Neural progenitor cell (in vitro differentiated cells): ENCODE measurements around the gene AGBL2. TPM values are rescaled to one million over a fixed set of nuclear protein-coding genes. Genes with fewer than 3 reads are reported as not detected.

Experiments used
- DNase-seq: peaks from one replicate; pipeline ENCODE4 v3.0.0-alpha.2; 2016; ENCODE audit warnings: low spot score
- H2AFZ ChIP-seq: fragments of 200-600 bp; sonication (generic); replicated peaks from 2 replicates; pipeline ENCODE4 v1.6.1; 2016; ENCODE audit warnings: antibody characterized with exemption
- H3F3A ChIP-seq: fragments of 200-600 bp; sonication (generic); 2 replicates; pipeline ENCODE4 v1.6.1; 2016; ENCODE audit warnings: antibody characterized with exemption, low read depth
- H3K27ac ChIP-seq: fragments of 200-600 bp; sonication (generic); 2 replicates; pipeline ENCODE4 v1.5.1; 2016; ENCODE audit warnings: mild to moderate bottlenecking
- H3K27me3 ChIP-seq: fragments of 200-600 bp; sonication (generic); 2 replicates; pipeline ENCODE4 v1.6.1; 2016; ENCODE audit warnings: mild to moderate bottlenecking, moderate library complexity
- H3K36me3 ChIP-seq: fragments of 200-600 bp; sonication (generic); 2 replicates; pipeline ENCODE4 v1.5.1; 2016
- H3K4me1 ChIP-seq: fragments of 200-600 bp; sonication (generic); 2 replicates; pipeline ENCODE4 v1.6.1; 2016; ENCODE audit warnings: mixed run types
- H3K4me2 ChIP-seq: fragments of 200-600 bp; sonication (generic); 2 replicates; pipeline ENCODE4 v1.6.1; 2016
- H3K4me3 ChIP-seq: fragments of 200-600 bp; sonication (generic); 2 replicates; pipeline ENCODE4 v1.5.1; 2016
- H3K79me2 ChIP-seq: fragments of 200-600 bp; sonication (generic); 2 replicates; pipeline ENCODE4 v1.6.1; 2016; ENCODE audit warnings: low read depth
- H3K9ac ChIP-seq: fragments of 200-600 bp; sonication (generic); 2 replicates; pipeline ENCODE4 v1.6.1; 2016
- H3K9me3 ChIP-seq: fragments of 200-600 bp; sonication (generic); 2 replicates; pipeline ENCODE4 v1.5.1; 2016; ENCODE audit warnings: low read depth
- H4K20me1 ChIP-seq: fragments of 200-600 bp; sonication (generic); 2 replicates; pipeline ENCODE4 v1.6.1; 2016; ENCODE audit warnings: low read depth
- H3K27ac Mint-ChIP-seq: 3 replicates; pipeline ENCODE4 v1.8.0; 2021; ENCODE audit warnings: mixed read lengths
- H3K27me3 Mint-ChIP-seq: 2 replicates; pipeline ENCODE4 v1.8.0; 2022; ENCODE audit warnings: low read depth, mild to moderate bottlenecking, inconsistent platforms, moderate library complexity, mixed read lengths; ENCODE audit not compliant: insufficient read depth
- H3K36me3 Mint-ChIP-seq: 3 replicates; pipeline ENCODE4 v1.8.0; 2021; ENCODE audit warnings: mixed read lengths
- H3K4me1 Mint-ChIP-seq: 3 replicates; pipeline ENCODE4 v1.8.0; 2021; ENCODE audit warnings: mixed read lengths
- H3K4me3 Mint-ChIP-seq: 3 replicates; pipeline ENCODE4 v1.8.0; 2021; ENCODE audit warnings: mild to moderate bottlenecking, moderate library complexity, mixed read lengths
- H3K9me3 Mint-ChIP-seq: 3 replicates; pipeline ENCODE4 v1.8.0; 2020; ENCODE audit warnings: mixed read lengths
- EZH2 ChIP-seq: fragments of 200-600 bp; sonication (generic); IDR thresholded peaks from 2 replicates; pipeline ENCODE4 v1.6.1; 2017; ENCODE audit warnings: antibody characterized with exemption, mild to moderate bottlenecking, moderate library complexity
- EZH2phosphoT487 ChIP-seq: fragments of 200-600 bp; sonication (generic); IDR thresholded peaks from 2 replicates; pipeline ENCODE4 v1.6.1; 2017; ENCODE audit warnings: antibody characterized with exemption
- total RNA-seq: library from RNA; depleted of rRNA; stranded (reverse); fragments of >200 nt; gene quantifications from 2 replicates; pipeline ENCODE4 v1.2.3, GENCODE V29; 2015; ENCODE audit warnings: low replicate concordance
- TF ChIP-seq, protein P1 (sequence below): fragments of 200-600 bp; sonication (generic); IDR thresholded peaks from 2 replicates; pipeline ENCODE4 v1.5.1; 2017; ENCODE audit warnings: antibody characterized with exemption, mild to moderate bottlenecking

Gene AGBL2
- total RNA-seq, 1 donor from 2014 or later = 2.5 TPM

DNA sequence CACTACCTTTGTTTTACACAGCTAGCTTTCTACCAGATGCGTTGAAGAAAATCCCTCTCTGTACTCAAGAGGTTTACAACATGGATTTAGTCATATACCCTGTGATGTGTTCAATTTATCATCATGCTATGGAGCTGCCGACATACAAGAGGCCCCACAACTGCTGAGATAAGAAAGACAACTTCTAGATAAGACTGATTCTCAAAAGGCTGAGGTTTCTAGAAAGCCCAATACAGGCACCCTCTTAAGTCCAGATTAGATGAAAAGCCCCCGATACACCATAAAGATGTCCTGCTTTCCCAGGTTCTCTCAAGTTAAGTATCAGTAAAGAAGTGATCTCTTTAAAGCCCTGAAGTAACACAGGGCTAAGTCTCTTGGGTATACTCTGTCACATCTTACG, 87.1 kb downstream of the AGBL2 start:
- Histone ChIP-seq H3K27ac (no peak overlapping the region), H4K20me1 (no peaks in the 10 kb centered on the region), H3K27me3 (no peaks in the 10 kb centered on the region), H3K9ac (no peak overlapping the region), H3K36me3 (peaks cover 14% of the 10 kb centered on the region), H2AFZ (no peak overlapping the region), H3K79me2 (no peaks in the 10 kb centered on the region), H3K9me3 (no peaks in the 10 kb centered on the region), H3K4me1 (no peaks in the 10 kb centered on the region), H3F3A (no peaks in the 10 kb centered on the region), H3K4me3 (no peak overlapping the region), H3K4me2 (no peak overlapping the region)
- Mint-ChIP-seq H3K4me1 (no peaks in the 10 kb centered on the region), H3K27ac (no peak overlapping the region), H3K36me3 (peaks cover 25% of the 10 kb centered on the region), H3K4me3 (no peak overlapping the region), H3K27me3 (no peaks in the 10 kb centered on the region), H3K9me3 (no peaks in the 10 kb centered on the region)
- no peak for DNase-seq
- no peak for TF ChIP-seq EZH2phosphoT487
- no peak for TF ChIP-seq EZH2
- TF ChIP-seq, protein P1, sequence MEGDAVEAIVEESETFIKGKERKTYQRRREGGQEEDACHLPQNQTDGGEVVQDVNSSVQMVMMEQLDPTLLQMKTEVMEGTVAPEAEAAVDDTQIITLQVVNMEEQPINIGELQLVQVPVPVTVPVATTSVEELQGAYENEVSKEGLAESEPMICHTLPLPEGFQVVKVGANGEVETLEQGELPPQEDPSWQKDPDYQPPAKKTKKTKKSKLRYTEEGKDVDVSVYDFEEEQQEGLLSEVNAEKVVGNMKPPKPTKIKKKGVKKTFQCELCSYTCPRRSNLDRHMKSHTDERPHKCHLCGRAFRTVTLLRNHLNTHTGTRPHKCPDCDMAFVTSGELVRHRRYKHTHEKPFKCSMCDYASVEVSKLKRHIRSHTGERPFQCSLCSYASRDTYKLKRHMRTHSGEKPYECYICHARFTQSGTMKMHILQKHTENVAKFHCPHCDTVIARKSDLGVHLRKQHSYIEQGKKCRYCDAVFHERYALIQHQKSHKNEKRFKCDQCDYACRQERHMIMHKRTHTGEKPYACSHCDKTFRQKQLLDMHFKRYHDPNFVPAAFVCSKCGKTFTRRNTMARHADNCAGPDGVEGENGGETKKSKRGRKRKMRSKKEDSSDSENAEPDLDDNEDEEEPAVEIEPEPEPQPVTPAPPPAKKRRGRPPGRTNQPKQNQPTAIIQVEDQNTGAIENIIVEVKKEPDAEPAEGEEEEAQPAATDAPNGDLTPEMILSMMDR = no peak

DNA sequence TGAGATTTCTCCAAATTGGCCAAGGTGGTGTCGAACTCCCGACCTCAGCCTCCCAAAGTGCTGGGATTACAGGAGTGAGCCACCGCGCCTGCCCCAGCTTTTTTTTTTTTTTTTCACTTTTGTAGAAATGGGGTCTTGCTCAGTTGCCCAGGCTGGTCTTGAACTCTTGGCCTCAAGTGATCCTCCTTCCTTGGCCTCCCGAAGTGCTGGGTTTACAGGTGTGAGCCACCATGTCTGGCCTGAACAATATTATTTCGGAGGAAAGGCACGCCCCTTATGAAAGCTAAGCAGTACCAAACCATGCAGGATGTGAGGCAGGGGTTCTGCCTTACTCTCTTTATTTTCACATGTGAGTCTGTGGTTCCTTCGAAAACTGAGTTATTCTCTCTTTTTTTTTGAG, 88.9 kb downstream of the AGBL2 start:
- H3K27me3 Mint-ChIP-seq = no peaks in the 10 kb centered on the region
- Histone ChIP-seq H3K4me3 (no peak overlapping the region), H3K4me1 (no peaks in the 10 kb centered on the region), H3K9me3 (no peaks in the 10 kb centered on the region), H3K79me2 (no peaks in the 10 kb centered on the region), H3K9ac (no peak overlapping the region), H3K27me3 (no peaks in the 10 kb centered on the region), H3F3A (no peaks in the 10 kb centered on the region), H2AFZ (no peak overlapping the region), H4K20me1 (no peaks in the 10 kb centered on the region), H3K4me2 (no peak overlapping the region), H3K27ac (no peak overlapping the region), H3K36me3 (peaks cover 14% of the 10 kb centered on the region)
- peaks cover 19% of the 10 kb centered on the region for H3K36me3 Mint-ChIP-seq
- no peak overlapping the region for H3K4me3 Mint-ChIP-seq
- no peak for DNase-seq
- TF ChIP-seq, protein P1 = no peak
- TF ChIP-seq EZH2 = no peak
- no peak for TF ChIP-seq EZH2phosphoT487
- no peaks in the 10 kb centered on the region for H3K4me1 Mint-ChIP-seq
- H3K9me3 Mint-ChIP-seq = no peaks in the 10 kb centered on the region
- H3K27ac Mint-ChIP-seq = no peak overlapping the region

DNA sequence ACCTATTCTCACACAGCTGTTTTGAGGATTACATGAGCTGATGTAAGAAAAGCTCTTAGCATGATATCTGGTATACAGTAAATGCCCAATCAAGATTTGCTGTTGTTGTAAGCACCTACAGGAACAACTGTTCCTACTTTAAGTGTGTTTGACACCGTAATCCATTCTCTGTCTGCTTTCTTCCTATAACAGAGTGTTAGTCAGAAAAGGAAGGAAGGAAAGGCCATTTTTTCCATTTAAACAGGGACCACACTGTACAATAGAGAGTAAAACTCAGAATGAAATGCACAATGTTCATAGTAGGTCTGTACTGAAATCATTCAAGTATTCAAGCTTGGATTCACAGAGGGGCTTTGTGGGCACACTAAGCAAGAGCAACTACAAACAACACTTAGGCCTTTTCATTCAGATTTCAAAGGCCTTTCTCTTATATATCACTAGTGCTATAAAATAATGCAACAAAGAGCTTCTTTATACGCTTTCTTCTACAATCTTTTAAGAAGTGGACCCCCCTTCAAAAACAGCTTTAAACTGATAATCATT, 94.3 kb downstream of the AGBL2 start:
- Histone ChIP-seq H3K9ac (no peak overlapping the region), H3K79me2 (no peaks in the 10 kb centered on the region), H3F3A (peaks cover 19% of the 10 kb centered on the region), H3K4me1 (no peaks in the 10 kb centered on the region), H3K9me3 (no peaks in the 10 kb centered on the region), H3K4me3 (no peak overlapping the region), H3K27me3 (no peaks in the 10 kb centered on the region), H3K4me2 (no peak overlapping the region), H2AFZ (no peak overlapping the region), H4K20me1 (no peaks in the 10 kb centered on the region), H3K36me3 (peaks cover 7% of the 10 kb centered on the region), H3K27ac (no peak overlapping the region)
- Mint-ChIP-seq H3K27me3 (no peaks in the 10 kb centered on the region), H3K4me3 (no peak overlapping the region), H3K27ac (no peak overlapping the region), H3K9me3 (no peaks in the 10 kb centered on the region), H3K36me3 (peaks cover 4% of the 10 kb centered on the region), H3K4me1 (no peaks in the 10 kb centered on the region)
- TF ChIP-seq, protein P1 = no peak
- TF ChIP-seq EZH2 = no peak
- no peak for TF ChIP-seq EZH2phosphoT487
- no peak for DNase-seq
